Cardiac muscle cell (in vitro differentiated cells and primary cell): ENCODE measurements around the gene MRPS6. TPM values are rescaled to one million over a fixed set of nuclear protein-coding genes. Genes with fewer than 3 reads are reported as not detected.

ENCODE experiments used
- DNase-seq, 2 donors: peaks; one replicate each; pipeline versions ENCODE4 v3.0.0 to v3.0.0-alpha.2; 2010 to 2017; ENCODE audit warnings: low read depth in 1 of 2, low spot score in 1 of 2
- H3K27ac ChIP-seq: fragments of 200-600 bp; sonication (generic); 2 replicates; pipeline ENCODE4 v1.5.1; 2016
- H3K27me3 ChIP-seq: fragments of 200-600 bp; sonication (generic); 2 replicates; pipeline ENCODE4 v1.6.0; 2016; ENCODE audit warnings: control low read depth
- H3K36me3 ChIP-seq: fragments of 200-600 bp; sonication (generic); 2 replicates; pipeline ENCODE4 v1.5.1; 2016; ENCODE audit warnings: control low read depth
- H3K4me1 ChIP-seq: fragments of 200-600 bp; sonication (generic); 2 replicates; pipeline ENCODE4 v1.8.1; 2017; ENCODE audit warnings: low read depth, mild to moderate bottlenecking, mixed run types
- H3K4me3 ChIP-seq: fragments of 200-600 bp; sonication (generic); 2 replicates; pipeline ENCODE4 v1.5.1; 2016; ENCODE audit warnings: mild to moderate bottlenecking
- H3K9me3 ChIP-seq: fragments of 200-600 bp; sonication (generic); 2 replicates; pipeline ENCODE4 v1.5.1; 2017; ENCODE audit warnings: low read depth, mild to moderate bottlenecking, control low read depth
- polyA plus RNA-seq: library from polyadenylated mRNA; unstranded; fragments of >200 nt; fragmentation: Nextera tagmentation; extraction: Ambion mirVana; gene quantifications from 2 replicates; pipeline ENCODE4 v1.2.1, GENCODE V29; 2016
- total RNA-seq: library from RNA; depleted of rRNA; stranded (reverse); fragments of >200 nt; gene quantifications from 2 replicates; pipeline ENCODE4 v1.2.3, GENCODE V29; 2016
- TF ChIP-seq, protein P1 (sequence below): IDR thresholded peaks from 2 replicates; pipeline ENCODE4 v1.5.1; 2012; ENCODE audit warnings: low read depth, mild to moderate bottlenecking, low read length

The MRPS6 gene
- total and polyA plus RNA-seq, 2 experiments from 2014 or later: 83.8 to 335 TPM

DNA sequence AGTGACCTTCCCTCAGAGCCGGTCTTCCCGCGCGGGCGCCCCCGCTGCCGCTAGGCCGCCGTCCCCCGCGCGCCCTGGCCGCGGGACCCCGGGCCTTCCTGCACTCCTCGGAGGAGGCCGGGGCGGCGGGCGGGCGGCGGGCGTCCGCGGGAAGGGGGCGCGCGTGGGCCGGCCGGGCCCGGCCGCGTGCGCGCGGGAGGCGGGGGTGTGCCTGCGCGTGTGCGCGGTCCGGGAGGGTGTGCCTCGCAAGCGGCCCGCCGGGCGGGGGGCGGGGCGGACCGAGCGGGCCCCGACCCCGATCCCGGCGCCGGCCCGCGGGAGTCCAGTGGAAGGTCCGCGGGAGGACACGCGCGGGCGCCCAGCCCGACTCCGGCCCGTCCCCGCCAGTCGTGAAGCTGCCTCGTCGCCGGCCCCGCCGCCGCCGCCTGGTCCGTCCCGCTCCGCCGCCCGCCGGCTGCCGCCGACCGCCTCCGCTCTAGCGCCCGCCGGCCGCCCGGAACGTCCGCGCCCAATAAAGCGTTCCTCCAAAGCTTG is 438 bp downstream of the MRPS6 start:
- H3K27me3 ChIP-seq: no peaks in the 10 kb centered on the region
- peak in 1 of 2 donors; percentile 56 for DNase-seq
- peaks cover 42% of the 10 kb centered on the region for H3K4me1 ChIP-seq
- no peaks in the 10 kb centered on the region for H3K36me3 ChIP-seq
- TF ChIP-seq, protein P1, sequence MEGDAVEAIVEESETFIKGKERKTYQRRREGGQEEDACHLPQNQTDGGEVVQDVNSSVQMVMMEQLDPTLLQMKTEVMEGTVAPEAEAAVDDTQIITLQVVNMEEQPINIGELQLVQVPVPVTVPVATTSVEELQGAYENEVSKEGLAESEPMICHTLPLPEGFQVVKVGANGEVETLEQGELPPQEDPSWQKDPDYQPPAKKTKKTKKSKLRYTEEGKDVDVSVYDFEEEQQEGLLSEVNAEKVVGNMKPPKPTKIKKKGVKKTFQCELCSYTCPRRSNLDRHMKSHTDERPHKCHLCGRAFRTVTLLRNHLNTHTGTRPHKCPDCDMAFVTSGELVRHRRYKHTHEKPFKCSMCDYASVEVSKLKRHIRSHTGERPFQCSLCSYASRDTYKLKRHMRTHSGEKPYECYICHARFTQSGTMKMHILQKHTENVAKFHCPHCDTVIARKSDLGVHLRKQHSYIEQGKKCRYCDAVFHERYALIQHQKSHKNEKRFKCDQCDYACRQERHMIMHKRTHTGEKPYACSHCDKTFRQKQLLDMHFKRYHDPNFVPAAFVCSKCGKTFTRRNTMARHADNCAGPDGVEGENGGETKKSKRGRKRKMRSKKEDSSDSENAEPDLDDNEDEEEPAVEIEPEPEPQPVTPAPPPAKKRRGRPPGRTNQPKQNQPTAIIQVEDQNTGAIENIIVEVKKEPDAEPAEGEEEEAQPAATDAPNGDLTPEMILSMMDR: no peak
- peak overlapping the region; percentile 77 for H3K4me3 ChIP-seq
- H3K27ac ChIP-seq: peak overlapping the region; percentile 96
- H3K9me3 ChIP-seq: no peaks in the 10 kb centered on the region

DNA sequence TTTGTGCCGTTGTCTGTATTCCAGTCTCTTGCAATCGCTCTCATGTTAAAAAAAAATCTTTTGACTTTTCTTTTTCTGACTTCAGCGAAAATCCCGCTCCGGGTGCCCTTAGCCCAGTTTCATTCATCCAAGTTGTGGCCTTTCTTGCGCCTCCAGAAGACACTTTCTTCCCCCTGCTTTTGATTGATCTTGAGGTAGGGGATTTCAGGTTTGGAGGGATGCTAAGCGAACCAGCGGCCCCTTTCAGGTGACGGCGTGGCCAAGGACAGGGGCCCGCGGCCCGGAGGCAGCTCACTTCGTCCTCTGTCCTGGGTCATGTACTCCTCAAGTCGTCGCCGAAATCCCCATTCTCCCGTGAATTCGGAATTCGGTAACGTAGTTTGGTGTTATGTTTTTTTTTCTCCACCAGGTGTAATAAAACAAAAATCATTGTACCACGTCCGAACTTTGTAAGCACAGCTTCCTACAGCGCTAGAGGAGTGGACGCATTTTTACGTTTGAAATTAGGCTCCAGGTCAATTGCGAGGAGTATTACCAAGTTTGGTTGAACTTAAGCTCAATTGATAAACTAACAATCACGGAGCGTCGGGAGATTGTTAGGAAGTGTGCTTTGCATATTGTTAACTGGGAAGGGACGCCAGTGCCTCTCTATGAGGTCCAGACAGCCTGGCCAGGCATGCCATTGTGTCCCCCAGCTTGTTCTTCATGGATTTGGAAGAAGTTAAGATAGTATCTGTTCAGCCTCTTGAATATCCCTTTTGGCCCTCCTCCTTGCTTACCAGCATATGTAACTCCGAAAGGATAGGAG is 1.1 kb downstream of the MRPS6 start:
- Histone ChIP-seq H3K4me3 (peak overlapping the region; percentile 77), H3K27me3 (no peaks in the 10 kb centered on the region), H3K9me3 (no peaks in the 10 kb centered on the region), H3K36me3 (no peaks in the 10 kb centered on the region), H3K27ac (peak overlapping the region; percentile 55), H3K4me1 (peaks cover 42% of the 10 kb centered on the region)
- DNase-seq: peak; percentile 9 to 34
- TF ChIP-seq, protein P1: no peak

GRCh38 chr21:34075091-34075425 is 1.7 kb downstream of the MRPS6 start:
- DNase-seq: no peak
- Histone ChIP-seq H3K4me1 (peaks cover 42% of the 10 kb centered on the region), H3K27me3 (no peaks in the 10 kb centered on the region), H3K27ac (peak overlapping the region; percentile 55), H3K9me3 (no peaks in the 10 kb centered on the region), H3K4me3 (peak overlapping the region; percentile 77), H3K36me3 (no peaks in the 10 kb centered on the region)
- TF ChIP-seq, protein P1: no peak

DNA sequence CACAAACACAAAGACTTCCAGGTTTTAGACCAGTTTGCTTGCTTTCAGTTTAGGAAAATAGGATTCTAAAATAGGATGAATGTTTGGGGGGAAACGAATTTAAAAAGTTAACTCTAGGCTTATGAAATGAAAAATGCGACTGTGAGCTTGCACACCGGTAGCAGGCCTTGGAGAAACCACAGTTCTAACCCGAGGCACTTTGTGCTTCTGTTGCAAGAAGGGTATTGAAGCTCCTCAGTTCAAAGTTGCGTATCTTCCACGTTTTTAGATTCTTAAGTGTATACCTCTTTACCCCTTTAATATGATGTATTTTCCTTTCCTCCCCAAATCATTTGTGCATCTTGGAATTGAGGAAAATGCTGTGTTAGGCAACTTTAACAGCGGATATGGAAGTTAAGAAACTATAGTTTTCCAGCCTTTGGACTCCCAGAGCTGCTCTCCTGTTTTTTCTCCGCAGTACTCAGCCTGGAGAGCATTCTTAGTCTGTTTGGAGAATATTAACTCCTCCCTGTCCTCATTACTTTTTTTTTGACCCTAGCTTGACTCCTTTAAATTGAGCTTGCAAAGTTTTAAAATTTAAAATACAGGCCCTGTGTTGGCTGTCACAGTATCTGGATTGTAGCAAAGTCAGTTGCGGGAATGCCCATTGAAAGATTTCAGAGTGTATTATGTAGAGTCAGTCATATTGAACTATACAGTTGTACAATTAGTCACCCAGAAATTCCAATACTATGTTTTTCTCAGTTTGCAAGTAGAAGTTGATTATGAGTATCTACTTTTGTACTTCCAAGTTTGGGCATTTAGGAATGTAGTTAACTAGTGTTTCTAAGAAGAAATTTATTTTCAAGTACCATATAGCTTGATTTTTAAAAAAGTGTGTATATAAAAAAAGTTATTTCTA is 2.6 kb downstream of the MRPS6 start:
- no peaks in the 10 kb centered on the region for H3K36me3 ChIP-seq
- TF ChIP-seq, protein P1: no peak
- H3K27me3 ChIP-seq: no peaks in the 10 kb centered on the region
- H3K4me1 ChIP-seq: peaks cover 49% of the 10 kb centered on the region
- H3K9me3 ChIP-seq: no peaks in the 10 kb centered on the region
- H3K27ac ChIP-seq: peak overlapping the region; percentile 1
- DNase-seq: peak in 1 of 2 donors; percentile 3
- H3K4me3 ChIP-seq: peak overlapping the region; percentile 77

- Histone ChIP-seq H3K36me3 (no peaks in the 10 kb centered on the region), H3K4me3 (no peak overlapping the region), H3K27me3 (no peaks in the 10 kb centered on the region), H3K4me1 (peaks cover 55% of the 10 kb centered on the region), H3K27ac (no peak overlapping the region), H3K9me3 (no peaks in the 10 kb centered on the region)
- DNase-seq: no peak
- TF ChIP-seq, protein P1: no peak
Observed at GRCh38 chr21:34076835-34077234, 3.5 kb downstream of the MRPS6 start.
